Measurements from ENCODE around the gene MLLT1.

The MLLT1 gene

GRCh38 chr19:6275170-6275744 lies 4.5 kb downstream of the MLLT1 start:
- in situ Hi-C loops (cut with MboI; ENCODE audit: low sequenced_read_pairs), result no loop called here

GRCh38 chr19:6274756-6275155 lies 5.0 kb downstream of the MLLT1 start:
- in situ Hi-C loops (cut with MboI; ENCODE audit: low sequenced_read_pairs), result no loop called here

- in situ Hi-C loops (cut with MboI; ENCODE audit: low sequenced_read_pairs), result no loop called here
Measured at GRCh38 chr19:6273701-6274601, 5.8 kb downstream of the MLLT1 start.

- in situ Hi-C loops (cut with MboI; ENCODE audit: low sequenced_read_pairs), result no loop called here
Measured at GRCh38 chr19:6272913-6273600, 6.7 kb downstream of the MLLT1 start.

GRCh38 chr19:6272411-6272791 lies 7.4 kb downstream of the MLLT1 start:
- in situ Hi-C loops (cut with MboI; ENCODE audit: low sequenced_read_pairs), result no loop called here

- in situ Hi-C loops (cut with MboI; ENCODE audit: low sequenced_read_pairs), result no loop called here
Measured at GRCh38 chr19:6271721-6272410, 7.9 kb downstream of the MLLT1 start.

GRCh38 chr19:6271251-6271650 lies 8.5 kb downstream of the MLLT1 start:
- in situ Hi-C loops (cut with MboI; ENCODE audit: low sequenced_read_pairs), result no loop called here

- in situ Hi-C loops (cut with MboI; ENCODE audit: low sequenced_read_pairs), result no loop called here
Measured at GRCh38 chr19:6270822-6271221, 9.0 kb downstream of the MLLT1 start.

- in situ Hi-C loops (cut with MboI; ENCODE audit: low sequenced_read_pairs), result no loop called here
Measured at GRCh38 chr19:6270076-6270745, 9.6 kb downstream of the MLLT1 start.

GRCh38 chr19:6269101-6269886 lies 10.5 kb downstream of the MLLT1 start:
- in situ Hi-C loops (cut with MboI; ENCODE audit: low sequenced_read_pairs), result no loop called here

GRCh38 chr19:6268382-6268771 lies 11.4 kb downstream of the MLLT1 start:
- in situ Hi-C loops (cut with MboI; ENCODE audit: low sequenced_read_pairs), result no loop called here

- in situ Hi-C loops (cut with MboI; ENCODE audit: low sequenced_read_pairs), result no loop called here
Measured at GRCh38 chr19:6267552-6268381, 12.0 kb downstream of the MLLT1 start.

- in situ Hi-C loops (cut with MboI; ENCODE audit: low sequenced_read_pairs), result no loop called here
Measured at GRCh38 chr19:6264803-6265202, 15.0 kb downstream of the MLLT1 start.

- in situ Hi-C loops (cut with MboI; ENCODE audit: low sequenced_read_pairs), result no loop called here
Measured at GRCh38 chr19:6263735-6264444, 15.9 kb downstream of the MLLT1 start.

- in situ Hi-C loops (cut with MboI; ENCODE audit: low sequenced_read_pairs), result no loop called here
Measured at GRCh38 chr19:6263306-6263705, 16.5 kb downstream of the MLLT1 start.

- in situ Hi-C loops (cut with MboI; ENCODE audit: low sequenced_read_pairs), result no loop called here
Measured at GRCh38 chr19:6262519-6262918, 17.3 kb downstream of the MLLT1 start.

GRCh38 chr19:6261883-6262282 lies 17.9 kb downstream of the MLLT1 start:
- in situ Hi-C loops (cut with MboI; ENCODE audit: low sequenced_read_pairs), result no loop called here

- in situ Hi-C loops (cut with MboI; ENCODE audit: low sequenced_read_pairs), result no loop called here
Measured at GRCh38 chr19:6260912-6261650, 18.7 kb downstream of the MLLT1 start.
